Dendritic cell treated with granulocyte-macrophage colony-stimulating factor and Interleukin-4, amounts not matched to agents 40 ng/mL and 50 ng/mL, for 4 days (primary cell): ENCODE results near the gene USP44.
"Not testable (repeated sequence)": the region's sequence is repeated elsewhere in the genome, so short reads cannot be mapped to it uniquely, and the experiment has no call there.

ENCODE experiments used
- H3K27ac Mint-ChIP-seq: one replicate; pipeline ENCODE4 v1.8.0; 2022; ENCODE audit warnings: mild to moderate bottlenecking, mixed read lengths
- H3K27me3 Mint-ChIP-seq: one replicate; pipeline ENCODE4 v1.8.0; 2022; ENCODE audit warnings: mild to moderate bottlenecking, mixed read lengths
- H3K36me3 Mint-ChIP-seq: one replicate; pipeline ENCODE4 v1.8.0; 2022; ENCODE audit warnings: low read depth, mixed read lengths
- H3K4me1 Mint-ChIP-seq: one replicate; pipeline ENCODE4 v1.8.0; 2022; ENCODE audit warnings: low read depth, mixed read lengths
- H3K4me3 Mint-ChIP-seq: one replicate; pipeline ENCODE4 v1.8.0; 2022; ENCODE audit warnings: mild to moderate bottlenecking, moderate library complexity, mixed read lengths
- H3K9me3 Mint-ChIP-seq: one replicate; pipeline ENCODE4 v1.8.0; 2022; ENCODE audit warnings: mixed read lengths
- intact Hi-C: fragments of 100-400 bp; cut with micrococcal nuclease; formaldehyde crosslinking; loops from one replicate; pipeline ENCODE4 v1.15.0; 2022

The USP44 gene

GRCh38 chr12:95509300-95509699 lies 42.0 kb downstream of the USP44 start:
- Mint-ChIP-seq H3K4me1 (peaks cover 8% of the 10 kb centered on the region), H3K27ac (no peak overlapping the region), H3K4me3 (no peak overlapping the region), H3K27me3 (no peaks in the 10 kb centered on the region), H3K9me3 (no peaks in the 10 kb centered on the region), H3K36me3 (peaks cover 99% of the 10 kb centered on the region)
- intact Hi-C loops, result no loop called here

GRCh38 chr12:95506707-95507523 lies 44.4 kb downstream of the USP44 start:
- intact Hi-C loops, result no loop called here
- Mint-ChIP-seq H3K27me3 (no peaks in the 10 kb centered on the region), H3K36me3 (peaks cover 99% of the 10 kb centered on the region), H3K4me3 (no peak overlapping the region), H3K27ac (no peak overlapping the region), H3K4me1 (peaks cover 8% of the 10 kb centered on the region), H3K9me3 (no peaks in the 10 kb centered on the region)

GRCh38 chr12:95505039-95505438 lies 46.2 kb downstream of the USP44 start:
- Mint-ChIP-seq H3K36me3 (peaks cover 91% of the 10 kb centered on the region), H3K9me3 (no peaks in the 10 kb centered on the region), H3K27me3 (no peaks in the 10 kb centered on the region), H3K4me1 (peaks cover 8% of the 10 kb centered on the region), H3K4me3 (no peak overlapping the region), H3K27ac (no peak overlapping the region)
- intact Hi-C loops, result no loop called here

- no peaks in the 10 kb centered on the region for H3K27me3 Mint-ChIP-seq
- intact Hi-C loops, result no loop called here
- H3K9me3 Mint-ChIP-seq, result no peaks in the 10 kb centered on the region
- peaks cover 91% of the 10 kb centered on the region for H3K36me3 Mint-ChIP-seq
- peaks cover 8% of the 10 kb centered on the region for H3K4me1 Mint-ChIP-seq
- no peak overlapping the region for H3K27ac Mint-ChIP-seq
- H3K4me3 Mint-ChIP-seq, result no peak overlapping the region
Measured at GRCh38 chr12:95504140-95504539, 47.1 kb downstream of the USP44 start.

GRCh38 chr12:95499772-95500171 lies 51.5 kb downstream of the USP44 start:
- Mint-ChIP-seq H3K27ac (no peak overlapping the region), H3K27me3 (no peaks in the 10 kb centered on the region), H3K9me3 (no peaks in the 10 kb centered on the region), H3K4me3 (no peak overlapping the region), H3K4me1 (peaks cover 3% of the 10 kb centered on the region), H3K36me3 (peaks cover 92% of the 10 kb centered on the region)
- intact Hi-C loops, result loop anchor here (10.0 kb wide), 1 partner anchor 205 kb away; no protein-coding TSS in a partner anchor

- H3K9me3 Mint-ChIP-seq, result no peaks in the 10 kb centered on the region
- peaks cover 92% of the 10 kb centered on the region for H3K36me3 Mint-ChIP-seq
- no peak overlapping the region for H3K4me3 Mint-ChIP-seq
- no peak overlapping the region for H3K27ac Mint-ChIP-seq
- H3K4me1 Mint-ChIP-seq, result no peaks in the 10 kb centered on the region
- intact Hi-C loops, result loop anchor here (10.0 kb wide), 1 partner anchor 204 kb away; no protein-coding TSS in a partner anchor
- H3K27me3 Mint-ChIP-seq, result no peaks in the 10 kb centered on the region
Measured at GRCh38 chr12:95498968-95499367, 52.3 kb downstream of the USP44 start.

- Mint-ChIP-seq H3K36me3 (peaks cover 78% of the 10 kb centered on the region), H3K27me3 (no peaks in the 10 kb centered on the region), H3K27ac (no peak overlapping the region), H3K9me3 (no peaks in the 10 kb centered on the region), H3K4me3 (no peak overlapping the region), H3K4me1 (no peaks in the 10 kb centered on the region)
- intact Hi-C loops, result loop anchor here (10.0 kb wide), 1 partner anchor 202 kb away; no protein-coding TSS in a partner anchor
Measured at GRCh38 chr12:95497031-95497430, 54.2 kb downstream of the USP44 start.

GRCh38 chr12:95495433-95495832 lies 55.8 kb downstream of the USP44 start:
- H3K27me3 Mint-ChIP-seq, result no peaks in the 10 kb centered on the region
- peaks cover 86% of the 10 kb centered on the region for H3K36me3 Mint-ChIP-seq
- intact Hi-C loops, result loop anchor here (10.0 kb wide), 1 partner anchor 201 kb away; no protein-coding TSS in a partner anchor
- H3K27ac Mint-ChIP-seq, result no peak overlapping the region
- no peak overlapping the region for H3K4me3 Mint-ChIP-seq
- H3K9me3 Mint-ChIP-seq, result no peaks in the 10 kb centered on the region
- no peaks in the 10 kb centered on the region for H3K4me1 Mint-ChIP-seq

GRCh38 chr12:95494888-95495287 lies 56.4 kb downstream of the USP44 start:
- H3K4me1 Mint-ChIP-seq, result no peaks in the 10 kb centered on the region
- H3K4me3 Mint-ChIP-seq, result no peak overlapping the region
- intact Hi-C loops, result loop anchor here (10.0 kb wide), 1 partner anchor 200 kb away; no protein-coding TSS in a partner anchor
- H3K27ac Mint-ChIP-seq, result no peak overlapping the region
- no peaks in the 10 kb centered on the region for H3K27me3 Mint-ChIP-seq
- H3K36me3 Mint-ChIP-seq, result peaks cover 86% of the 10 kb centered on the region
- H3K9me3 Mint-ChIP-seq, result no peaks in the 10 kb centered on the region

- H3K27me3 Mint-ChIP-seq, result no peaks in the 10 kb centered on the region
- no peaks in the 10 kb centered on the region for H3K4me1 Mint-ChIP-seq
- intact Hi-C loops, result loop anchor here (10.0 kb wide), 1 partner anchor 198 kb away; no protein-coding TSS in a partner anchor
- H3K36me3 Mint-ChIP-seq, result peaks cover 79% of the 10 kb centered on the region
- no peak overlapping the region for H3K27ac Mint-ChIP-seq
- H3K9me3 Mint-ChIP-seq, result no peaks in the 10 kb centered on the region
- no peak overlapping the region for H3K4me3 Mint-ChIP-seq
Measured at GRCh38 chr12:95492462-95492861, 58.8 kb downstream of the USP44 start.

- Mint-ChIP-seq H3K36me3 (peaks cover 82% of the 10 kb centered on the region), H3K27ac (no peak overlapping the region), H3K4me1 (peaks cover 6% of the 10 kb centered on the region), H3K4me3 (no peak overlapping the region), H3K27me3 (no peaks in the 10 kb centered on the region), H3K9me3 (no peaks in the 10 kb centered on the region)
- intact Hi-C loops, result no loop called here
Measured at GRCh38 chr12:95487024-95487423, 64.3 kb downstream of the USP44 start.

- no peaks in the 10 kb centered on the region for H3K9me3 Mint-ChIP-seq
- no peaks in the 10 kb centered on the region for H3K27me3 Mint-ChIP-seq
- H3K4me1 Mint-ChIP-seq, result peaks cover 11% of the 10 kb centered on the region
- peaks cover 72% of the 10 kb centered on the region for H3K36me3 Mint-ChIP-seq
- no peak overlapping the region for H3K4me3 Mint-ChIP-seq
- no peak overlapping the region for H3K27ac Mint-ChIP-seq
- intact Hi-C loops, result no loop called here
Measured at GRCh38 chr12:95484524-95484923, 66.8 kb downstream of the USP44 start.

- H3K36me3 Mint-ChIP-seq, result peaks cover 77% of the 10 kb centered on the region
Measured at GRCh38 chr12:95482564-95482963, 68.7 kb downstream of the USP44 start.

GRCh38 chr12:95481888-95482287 lies 69.4 kb downstream of the USP44 start:
- Mint-ChIP-seq H3K27ac (no peak overlapping the region), H3K27me3 (no peaks in the 10 kb centered on the region), H3K4me3 (no peak overlapping the region), H3K36me3 (peaks cover 73% of the 10 kb centered on the region), H3K4me1 (peaks cover 22% of the 10 kb centered on the region), H3K9me3 (no peaks in the 10 kb centered on the region)
- intact Hi-C loops, result no loop called here

More at GRCh38 chr12:95482564-95482963, 68.7 kb downstream of the USP44 start:
- H3K9me3 Mint-ChIP-seq, H3K27ac Mint-ChIP-seq, H3K27me3 Mint-ChIP-seq, H3K4me3 Mint-ChIP-seq, intact Hi-C loops: not testable (repeated sequence)
- peaks cover 22% of the 10 kb centered on the region for H3K4me1 Mint-ChIP-seq
